Measurements from ENCODE around the gene ZSWIM4. TPM values are rescaled to one million over a fixed set of nuclear protein-coding genes. Genes with fewer than 3 reads are reported as not detected.

ZSWIM4 gene
- total and polyA plus RNA-seq, 7 donors, result 0.60 to 4.4 (median 3.2) TPM

DNA sequence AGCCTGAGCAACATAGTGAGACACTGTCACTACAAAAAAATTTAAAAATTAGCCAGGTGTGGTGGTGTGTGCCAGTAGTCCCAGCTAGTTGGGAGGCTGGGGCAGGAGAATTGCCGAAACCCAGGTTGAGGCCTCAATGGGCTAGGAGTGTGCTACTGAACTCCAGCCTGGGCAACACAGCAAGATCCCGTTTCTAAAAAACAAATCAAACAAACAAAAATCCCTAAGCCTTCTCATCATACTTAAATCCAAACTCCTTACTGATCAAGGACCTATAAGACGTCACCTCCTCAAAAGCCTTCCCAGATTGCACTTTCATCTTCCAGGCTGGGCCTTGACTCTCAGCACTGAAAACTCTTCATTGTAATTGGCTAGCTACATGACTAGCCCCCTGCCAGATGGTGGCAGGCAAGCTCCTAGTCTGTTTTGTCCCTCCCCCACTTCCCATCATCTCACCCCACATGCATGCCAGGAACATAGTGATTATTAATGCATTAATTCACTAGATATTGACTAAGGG lies 64.2 kb downstream of the ZSWIM4 start:
- Histone ChIP-seq H3K27me3 (no peaks in the 10 kb centered on the region), H3K9me3 (no peaks in the 10 kb centered on the region), H3K27ac (peak overlapping the region in 1 of 4 donors; percentile 14), H3K36me3 (no peaks in the 10 kb centered on the region), H3K4me1 (peaks cover 0 to 22% (median 16%) of the 10 kb centered on the region in 4 donors), H3K4me3 (no peak overlapping the region)
- 93 to 95% methylated on average over 3 of the region's 3 CpGs for WGBS, 2 donors
- DNase-seq, result no peak
- intact Hi-C loops (cut with DNase I), result no loop called here
- TF ChIP-seq POLR2AphosphoS5 (IDR thresholded peaks at IDR 0.05) (no peak), POLR2A (IDR thresholded peaks at IDR 0.05) (no peak), EP300 (IDR thresholded peaks at IDR 0.05) (no peak)
- TF ChIP-seq, protein P1, sequence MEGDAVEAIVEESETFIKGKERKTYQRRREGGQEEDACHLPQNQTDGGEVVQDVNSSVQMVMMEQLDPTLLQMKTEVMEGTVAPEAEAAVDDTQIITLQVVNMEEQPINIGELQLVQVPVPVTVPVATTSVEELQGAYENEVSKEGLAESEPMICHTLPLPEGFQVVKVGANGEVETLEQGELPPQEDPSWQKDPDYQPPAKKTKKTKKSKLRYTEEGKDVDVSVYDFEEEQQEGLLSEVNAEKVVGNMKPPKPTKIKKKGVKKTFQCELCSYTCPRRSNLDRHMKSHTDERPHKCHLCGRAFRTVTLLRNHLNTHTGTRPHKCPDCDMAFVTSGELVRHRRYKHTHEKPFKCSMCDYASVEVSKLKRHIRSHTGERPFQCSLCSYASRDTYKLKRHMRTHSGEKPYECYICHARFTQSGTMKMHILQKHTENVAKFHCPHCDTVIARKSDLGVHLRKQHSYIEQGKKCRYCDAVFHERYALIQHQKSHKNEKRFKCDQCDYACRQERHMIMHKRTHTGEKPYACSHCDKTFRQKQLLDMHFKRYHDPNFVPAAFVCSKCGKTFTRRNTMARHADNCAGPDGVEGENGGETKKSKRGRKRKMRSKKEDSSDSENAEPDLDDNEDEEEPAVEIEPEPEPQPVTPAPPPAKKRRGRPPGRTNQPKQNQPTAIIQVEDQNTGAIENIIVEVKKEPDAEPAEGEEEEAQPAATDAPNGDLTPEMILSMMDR (IDR thresholded peaks at IDR 0.05), result no peak

DNA sequence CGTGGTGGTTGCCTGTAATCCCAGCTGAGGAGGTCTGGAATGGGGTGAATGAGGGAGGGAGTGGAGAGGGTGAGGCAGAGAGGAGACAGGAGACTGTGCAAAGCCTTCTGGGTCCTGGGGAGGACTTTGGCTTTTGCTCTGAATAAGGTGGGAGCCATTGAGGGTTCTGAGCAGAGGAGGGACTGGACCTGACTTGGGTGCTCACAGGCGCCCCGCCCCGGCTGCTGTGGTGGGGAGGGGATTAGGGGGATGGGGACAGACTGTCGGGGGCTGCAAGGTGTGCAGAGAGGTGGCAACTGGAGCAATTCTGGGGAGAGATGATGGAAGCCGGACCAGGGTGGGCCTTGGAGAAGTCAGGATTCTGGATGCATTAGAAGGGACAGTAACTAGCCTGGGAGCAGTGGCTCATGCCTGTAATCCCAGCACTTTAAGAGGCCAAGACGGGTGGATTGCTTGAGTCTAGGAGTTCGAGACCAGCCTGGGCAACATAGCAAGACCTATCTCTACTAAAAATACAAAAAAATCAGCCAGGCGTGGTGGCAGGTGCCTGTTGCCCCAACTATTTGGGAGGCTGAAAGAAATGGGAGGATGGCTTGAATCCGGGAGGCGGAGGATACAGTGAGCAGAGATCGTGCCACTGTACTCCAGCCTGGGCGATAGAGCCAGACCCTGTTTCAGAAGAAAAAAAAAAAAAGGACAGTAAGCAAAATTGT lies 65.6 kb downstream of the ZSWIM4 start:
- WGBS, 2 donors, result 82 to 84% methylated on average over 13 of the region's 13 CpGs
- TF ChIP-seq, protein P1 (IDR thresholded peaks at IDR 0.05), result no peak
- TF ChIP-seq POLR2AphosphoS5 (IDR thresholded peaks at IDR 0.05) (no peak), POLR2A (IDR thresholded peaks at IDR 0.05) (no peak), EP300 (IDR thresholded peaks at IDR 0.05) (no peak)
- no peaks in the 10 kb centered on the region for H3K36me3 ChIP-seq
- no peak for DNase-seq
- peak overlapping the region; percentile 89 to 97 (median 93) for H3K27ac ChIP-seq
- H3K4me1 ChIP-seq, result peaks cover 0 to 31% (median 19%) of the 10 kb centered on the region in 4 donors
- no peaks in the 10 kb centered on the region for H3K27me3 ChIP-seq
- H3K9me3 ChIP-seq, result no peaks in the 10 kb centered on the region
- intact Hi-C loops (cut with DNase I), result no loop called here
- H3K4me3 ChIP-seq, result peak overlapping the region in 2 of 4 donors; percentile 45 to 52

DNA sequence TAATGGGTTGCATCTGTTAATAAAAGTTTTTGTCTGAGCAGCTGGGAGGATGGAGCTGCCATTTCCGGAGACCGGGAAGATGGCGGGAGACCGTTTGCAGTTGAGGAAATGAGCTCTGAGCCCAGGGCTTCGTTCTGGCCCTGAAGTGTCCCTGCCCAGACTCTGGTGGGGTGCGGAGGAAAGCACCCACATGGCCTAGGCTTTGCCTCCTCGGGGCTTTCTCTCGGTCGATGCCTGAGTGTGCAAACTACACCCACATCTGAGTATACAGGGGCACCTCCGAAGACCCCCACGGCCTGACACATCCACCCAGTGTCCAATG lies 66.1 kb downstream of the ZSWIM4 start:
- 39 to 49% methylated on average over 11 of the region's 11 CpGs for WGBS, 2 donors
- Histone ChIP-seq H3K27ac (peak overlapping the region; percentile 89 to 97 (median 93)), H3K27me3 (no peaks in the 10 kb centered on the region), H3K4me1 (peaks cover 0 to 36% (median 24%) of the 10 kb centered on the region in 4 donors), H3K4me3 (peak overlapping the region; percentile 11 to 52 (median 40)), H3K36me3 (no peaks in the 10 kb centered on the region), H3K9me3 (no peaks in the 10 kb centered on the region)
- DNase-seq, result no peak
- intact Hi-C loops (cut with DNase I), result no loop called here
- TF ChIP-seq, protein P1 (IDR thresholded peaks at IDR 0.05), result no peak
- TF ChIP-seq POLR2A (IDR thresholded peaks at IDR 0.05), result no peak
- no peak for TF ChIP-seq EP300 (IDR thresholded peaks at IDR 0.05)
- no peak for TF ChIP-seq POLR2AphosphoS5 (IDR thresholded peaks at IDR 0.05)

DNA sequence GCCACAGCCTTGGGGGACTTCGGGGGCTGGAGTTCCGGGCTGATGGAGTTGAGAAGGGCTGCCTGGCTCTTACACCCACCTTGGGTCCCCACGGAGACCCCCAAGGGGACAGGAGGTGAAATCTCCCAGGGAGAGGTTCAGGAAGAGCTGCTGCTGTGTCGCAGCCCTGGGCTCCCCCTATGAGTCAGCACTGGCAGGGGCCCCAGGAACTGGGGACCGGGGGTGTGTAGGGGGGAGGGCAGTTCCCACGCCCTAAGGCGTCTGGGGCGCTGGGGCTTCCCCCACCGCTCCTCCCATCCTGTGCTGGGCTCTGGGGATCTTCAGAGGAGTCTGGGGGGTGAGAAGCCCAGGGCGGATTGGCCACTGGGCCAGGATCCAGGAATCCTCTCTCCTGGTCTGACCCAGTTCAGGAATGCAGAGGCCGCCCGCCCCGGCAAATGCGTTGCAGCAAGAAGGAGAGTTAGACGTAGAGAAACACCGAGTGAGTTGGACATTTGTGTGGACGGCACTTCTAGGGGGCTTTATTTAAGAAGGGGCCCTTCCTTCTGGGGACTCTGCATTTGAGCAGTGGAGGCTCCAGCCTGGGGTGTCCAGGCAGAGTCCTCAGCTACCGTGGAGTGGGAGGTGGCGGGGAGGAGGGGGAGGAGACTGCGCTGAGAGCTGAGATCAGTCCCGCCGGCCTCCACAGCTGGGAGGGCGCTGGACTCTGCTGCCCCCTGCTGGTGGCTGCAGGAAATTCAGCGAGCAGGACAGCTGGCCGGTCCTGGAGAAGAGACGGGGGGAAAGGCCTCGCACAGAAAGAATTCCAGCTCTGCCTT lies 66.7 kb downstream of the ZSWIM4 start:
- Histone ChIP-seq H3K27ac (peak overlapping the region; percentile 89 to 97 (median 93)), H3K9me3 (no peaks in the 10 kb centered on the region), H3K4me1 (peaks cover 0 to 39% (median 26%) of the 10 kb centered on the region in 4 donors), H3K27me3 (no peaks in the 10 kb centered on the region), H3K36me3 (no peaks in the 10 kb centered on the region), H3K4me3 (peak overlapping the region; percentile 11 to 52 (median 40))
- WGBS, 2 donors, result 2% methylated on average over 27 of the region's 27 CpGs
- DNase-seq, result peak; percentile 97
- intact Hi-C loops (cut with DNase I), result loop anchor here (1.0 to 2.0 kb wide), 3 partner anchors 57 to 265 kb away; no protein-coding TSS in a partner anchor
- TF ChIP-seq POLR2AphosphoS5 (IDR thresholded peaks at IDR 0.05) (peak in 3 of 4 donors; percentile 64 to 67 (median 65)), EP300 (IDR thresholded peaks at IDR 0.05) (peak in 2 of 4 donors; percentile 5 to 31), POLR2A (IDR thresholded peaks at IDR 0.05) (peak; percentile 25 to 32)
- TF ChIP-seq, protein P1 (IDR thresholded peaks at IDR 0.05), result peak; percentile 98 to 100 (median 99)
